GM19025 (cell line): ENCODE results near the gene RCVRN.

Experiments
- ATAC-seq: cut with Tn5 transposase; IDR thresholded peaks from one replicate; pipeline ENCODE4 v1.9.1; 2021; ENCODE audit warnings: mild to moderate bottlenecking, low read depth, moderate library complexity; ENCODE audit not compliant: unreplicated experiment

The RCVRN gene

DNA sequence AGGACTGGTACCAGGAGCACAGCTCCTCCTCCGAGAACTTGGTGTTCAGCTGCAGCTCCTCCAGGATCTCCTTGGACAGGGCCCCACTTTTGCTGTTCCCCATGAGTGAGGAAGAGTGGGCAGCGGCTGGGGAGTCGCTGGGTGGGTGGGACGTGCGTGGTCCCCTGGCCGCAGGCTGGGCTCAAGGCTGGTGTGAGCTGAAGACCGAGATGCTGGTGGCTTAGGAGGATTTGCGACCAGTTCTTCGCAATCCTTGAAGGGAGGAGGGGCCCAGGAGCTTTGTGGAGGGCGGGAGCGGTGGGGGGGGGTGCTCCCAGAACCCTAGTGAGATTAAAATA, at the start of gene RCVRN:
Gene RCVRN (minus strand): TSS at position 194 of the 338 bp plus-strand sequence. CDS start 91 bp downstream, at position 103.
- no peak for ATAC-seq

DNA sequence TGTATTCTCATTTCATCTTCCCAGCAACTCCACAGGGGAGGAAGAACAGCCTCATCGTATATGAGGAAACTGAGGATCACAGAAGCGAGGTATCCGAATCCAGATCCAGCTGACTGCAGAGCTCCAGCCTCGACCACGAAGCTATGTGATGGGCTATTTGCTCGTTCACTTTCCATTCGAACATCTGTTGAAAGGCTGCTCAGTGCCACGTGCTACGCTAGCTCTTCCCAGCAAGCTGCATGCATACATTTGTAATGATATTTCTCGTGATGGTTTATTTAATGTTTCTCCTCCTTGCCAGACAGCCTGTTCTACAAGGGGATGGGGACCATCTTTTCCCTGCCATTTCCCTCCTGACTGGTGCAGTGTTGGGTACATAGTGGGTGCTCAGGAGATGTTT, 48.4 kb upstream of the RCVRN start:
- ATAC-seq = no peak

DNA sequence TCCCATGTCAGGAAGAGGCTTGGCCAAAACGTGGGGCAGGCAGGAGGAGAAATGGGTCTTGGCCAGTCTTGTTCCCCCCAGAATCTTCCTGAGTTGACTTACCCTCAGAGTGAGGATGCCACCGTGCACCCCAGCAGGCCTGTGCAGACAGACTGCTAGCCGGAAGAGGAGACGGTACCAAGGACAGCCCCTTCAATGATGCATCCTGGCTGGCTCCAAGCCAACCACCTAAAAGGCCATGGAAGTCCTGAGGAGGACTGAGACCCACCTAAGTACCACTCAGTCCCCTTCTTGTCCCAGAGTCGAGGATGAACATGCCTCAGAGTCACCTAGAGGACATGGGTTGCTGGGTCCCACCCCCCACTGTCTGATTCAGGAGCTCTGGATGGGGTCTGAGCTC, 46.7 kb upstream of the RCVRN start:
- ATAC-seq = no peak

DNA sequence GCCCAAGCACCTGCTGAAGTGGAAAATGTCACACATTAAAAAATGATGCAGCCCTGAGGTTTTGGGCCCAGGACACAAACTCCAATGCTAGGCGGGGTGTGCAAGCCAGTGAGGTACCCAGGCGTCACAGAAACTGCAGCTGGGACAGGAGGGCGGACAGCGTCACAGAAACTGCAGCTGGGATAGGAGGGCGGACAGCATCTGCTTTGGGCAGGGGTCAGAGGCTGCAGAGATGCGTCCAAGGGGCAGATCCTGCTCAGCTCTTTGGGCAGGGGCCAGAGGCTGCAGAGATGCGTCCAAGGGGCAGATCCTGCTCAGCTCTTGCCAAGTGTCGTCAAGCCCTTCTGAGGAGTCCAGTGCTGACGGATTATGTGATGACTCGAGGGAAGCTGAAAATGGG, 43.9 kb upstream of the RCVRN start:
- ATAC-seq = no peak

DNA sequence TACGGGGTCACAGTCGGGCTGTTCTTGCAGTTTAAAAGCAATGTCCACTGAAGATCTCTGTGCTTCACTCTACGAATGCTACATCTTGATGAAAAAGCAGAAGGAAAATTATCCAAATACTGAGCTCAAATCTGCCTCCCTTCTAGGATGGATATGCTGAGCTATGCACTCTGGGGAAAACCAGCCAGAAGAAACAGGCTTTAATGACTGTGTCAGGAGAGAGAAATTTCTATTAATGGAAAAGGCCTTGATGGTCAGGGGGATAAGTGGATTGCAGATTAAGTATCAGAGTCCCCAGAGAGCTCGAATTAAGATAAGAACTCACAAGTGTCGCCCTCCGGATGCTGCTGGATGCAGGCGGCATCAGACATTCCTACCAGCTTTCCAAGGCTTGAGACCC, 39.6 kb upstream of the RCVRN start:
- no peak for ATAC-seq

DNA sequence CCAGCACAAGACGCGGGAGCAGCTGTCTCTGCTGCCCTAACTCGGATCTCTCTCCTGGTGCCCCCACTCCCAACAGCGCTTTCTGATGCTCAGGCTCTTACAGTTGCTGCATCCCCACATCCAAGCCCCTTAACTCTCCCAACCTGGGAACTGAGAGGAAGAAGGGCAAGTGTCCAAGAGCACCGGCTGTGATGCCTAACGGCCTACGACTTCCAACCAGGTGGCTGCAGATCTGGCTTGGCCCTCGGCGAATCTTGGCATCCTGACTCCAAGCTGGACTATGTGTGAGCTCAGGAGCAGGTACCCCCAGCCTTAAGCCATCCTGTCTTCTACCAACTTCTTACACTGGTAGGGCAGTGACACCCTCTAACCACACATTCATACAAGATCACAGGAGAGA, 38.3 kb upstream of the RCVRN start:
- no peak for ATAC-seq

DNA sequence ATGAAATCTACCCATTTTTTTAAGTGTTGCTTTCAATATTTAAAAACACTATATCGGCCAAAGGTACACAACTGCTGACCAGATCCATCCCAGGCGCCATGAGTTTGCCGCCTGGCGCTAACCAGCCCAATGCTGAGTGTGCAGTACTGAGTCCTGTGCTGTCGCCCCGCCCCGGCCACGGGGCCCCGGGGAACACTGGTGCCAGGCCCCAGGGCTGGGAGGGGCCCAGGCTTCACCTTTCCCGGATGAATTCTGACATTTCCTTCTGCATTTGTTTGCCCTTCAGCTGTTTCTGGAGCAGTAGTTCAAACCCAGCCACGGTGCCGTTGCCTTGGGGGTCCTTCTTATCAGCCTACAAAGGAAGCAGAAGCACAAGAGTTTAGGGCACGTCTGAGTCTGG, 37.8 kb upstream of the RCVRN start:
- ATAC-seq = no peak

DNA sequence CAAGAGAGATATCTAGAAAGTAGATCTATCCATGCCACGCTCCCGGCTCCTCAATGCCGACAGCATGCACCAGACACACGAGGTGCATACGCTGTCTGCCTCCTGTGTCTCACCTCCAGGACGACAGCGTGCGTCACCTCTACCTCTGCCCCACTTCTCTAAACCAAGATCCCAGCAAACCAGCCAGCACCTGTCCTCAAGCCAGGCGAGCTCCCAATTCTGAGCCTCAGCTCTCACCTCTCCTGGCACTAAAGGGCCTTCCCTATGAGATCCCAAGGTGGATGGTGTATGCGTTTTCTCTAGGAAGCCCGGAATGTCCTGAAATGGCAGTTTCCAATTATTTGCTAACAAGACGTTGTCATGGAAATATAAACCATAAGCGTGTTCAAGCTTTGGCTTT, 36.2 kb upstream of the RCVRN start:
- ATAC-seq = no peak

DNA sequence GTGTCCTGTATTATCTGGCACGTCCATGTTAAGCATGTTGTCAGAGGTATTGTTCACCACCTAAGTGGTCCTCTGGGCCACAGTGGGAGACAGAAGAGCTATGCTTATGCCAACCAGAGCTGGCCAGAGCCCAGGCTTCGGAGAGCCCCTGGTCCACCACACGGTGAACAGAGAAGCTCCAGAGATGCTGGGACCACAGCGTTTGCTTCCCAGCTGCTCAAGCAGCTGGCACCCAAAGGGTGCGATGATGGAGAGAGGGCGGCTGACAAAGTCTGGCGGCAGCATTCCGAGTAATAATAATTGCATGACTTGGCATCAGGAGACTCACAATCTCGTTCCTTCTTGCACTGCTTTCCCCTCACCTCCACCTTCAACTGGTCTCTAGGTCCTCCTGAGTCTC, 35.8 kb upstream of the RCVRN start:
- no peak for ATAC-seq

DNA sequence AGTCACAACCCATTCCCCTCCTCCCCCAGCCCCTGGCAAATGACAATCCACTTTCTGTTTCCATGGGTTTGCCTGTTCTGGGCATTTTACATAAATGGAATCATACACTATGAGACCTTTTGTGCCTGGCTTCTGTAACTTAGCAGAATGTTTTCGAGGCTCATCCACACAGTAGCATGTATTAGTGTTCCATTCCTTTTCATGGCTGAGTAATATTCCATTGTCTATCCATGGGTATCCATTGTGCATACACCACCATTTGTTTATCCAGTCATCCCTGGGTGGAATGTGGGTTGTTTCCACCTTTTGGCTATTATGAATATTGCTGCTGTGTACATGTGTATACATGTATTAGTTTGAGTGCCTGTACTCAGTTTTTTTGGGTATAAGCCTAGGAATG, 33.7 kb upstream of the RCVRN start:
- ATAC-seq = no peak

DNA sequence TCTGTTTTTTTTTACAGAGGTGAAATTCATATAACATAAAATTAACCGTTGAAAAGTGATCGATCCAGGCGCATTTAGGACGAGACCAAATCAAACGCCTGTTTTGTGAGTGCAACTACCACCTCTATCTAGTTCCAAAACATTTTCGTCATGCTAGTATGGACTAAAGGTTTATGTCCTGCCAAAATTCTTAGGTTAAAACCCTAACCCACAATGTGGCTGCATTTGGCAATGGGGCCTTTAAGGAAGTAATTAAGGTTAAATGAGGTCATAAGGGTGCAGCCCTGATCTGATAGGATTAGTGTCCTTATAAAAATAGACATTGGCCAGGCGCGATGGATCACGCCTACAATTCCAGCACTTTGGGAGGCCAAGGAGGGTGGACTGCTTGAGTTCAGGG, 32.8 kb upstream of the RCVRN start:
- no peak for ATAC-seq

DNA sequence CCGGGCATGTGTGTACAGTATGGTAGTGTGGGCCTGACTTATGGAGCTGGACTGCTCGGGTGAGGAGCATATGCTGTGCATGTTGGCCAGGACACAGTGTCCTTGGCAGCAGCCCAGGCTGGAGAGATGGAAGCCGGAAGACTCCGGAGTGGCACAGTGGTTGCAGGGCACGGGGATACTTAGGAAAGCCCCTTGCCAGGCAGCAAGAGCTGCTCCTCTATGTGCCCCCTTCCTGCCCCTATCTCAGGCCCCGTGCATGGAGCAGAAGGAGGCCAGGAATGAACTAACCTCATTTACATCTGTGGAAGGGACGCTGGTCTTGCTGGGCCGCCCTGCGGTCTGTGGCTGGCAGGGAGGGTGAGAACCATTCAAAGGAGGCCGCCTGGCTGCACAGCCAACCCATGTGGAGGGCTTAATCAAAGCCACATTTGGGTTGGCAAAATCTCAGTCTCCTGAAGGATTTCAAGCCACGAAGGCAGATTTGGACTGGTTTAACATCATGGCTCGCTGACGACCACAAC, 32.2 kb upstream of the RCVRN start:
- ATAC-seq = no peak

DNA sequence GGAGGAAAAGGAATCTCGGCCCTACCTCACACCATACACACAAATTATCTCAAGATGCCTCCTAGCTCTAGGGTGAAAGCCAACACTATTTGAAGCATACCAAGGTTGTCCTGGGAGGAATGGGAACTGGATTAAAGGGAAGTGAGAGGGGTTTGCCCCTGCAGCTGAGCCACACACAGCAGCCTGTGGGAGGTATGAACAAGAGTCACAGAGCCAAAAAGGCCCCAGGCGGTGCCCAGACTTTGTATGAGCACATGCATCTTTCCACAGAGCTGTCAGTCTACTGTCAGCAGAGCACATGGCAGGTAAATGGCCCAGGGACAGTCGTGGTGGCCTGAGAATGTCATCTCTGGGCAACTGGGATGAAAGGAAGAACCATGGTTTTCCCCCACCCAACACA, 31.0 kb upstream of the RCVRN start:
- no peak for ATAC-seq

DNA sequence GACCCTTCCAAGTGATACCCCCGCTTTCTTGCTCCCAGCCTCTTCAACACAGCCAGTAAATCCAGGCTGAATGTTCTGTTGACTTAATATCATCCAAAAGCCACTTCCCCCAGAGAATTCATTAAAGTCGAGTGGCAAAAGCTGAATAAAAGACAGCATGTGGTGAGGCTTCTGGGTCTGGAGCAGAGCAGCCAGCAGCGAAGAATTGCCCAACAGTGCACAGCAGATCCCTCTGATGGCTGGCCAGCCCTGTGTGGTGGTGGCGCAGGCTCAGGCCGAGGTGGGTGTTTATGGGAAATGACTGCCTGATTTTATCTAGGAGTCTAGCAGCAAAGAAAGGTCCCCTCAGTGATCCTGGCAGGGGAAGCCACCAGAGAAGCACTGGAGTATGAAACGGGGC, 30.3 kb upstream of the RCVRN start:
- no peak for ATAC-seq

DNA sequence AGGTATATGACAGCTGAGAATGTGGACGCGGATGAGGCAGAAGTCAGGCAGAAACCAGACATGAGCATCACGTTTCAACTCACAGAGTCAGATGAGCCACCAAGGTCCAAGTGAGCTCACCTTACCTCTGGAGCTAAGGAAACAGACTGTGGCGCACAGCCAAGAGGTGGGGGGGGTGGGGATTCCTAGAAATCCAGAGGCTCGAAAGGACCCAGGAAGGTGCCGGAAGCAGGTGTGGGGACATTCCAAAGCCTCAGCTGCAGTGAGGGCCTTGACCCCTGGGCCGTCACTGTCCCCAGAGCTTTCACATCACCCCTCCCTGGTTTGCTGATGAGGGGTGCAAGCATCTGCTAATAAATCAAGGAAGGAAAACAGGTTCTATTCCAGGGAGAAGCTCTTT, 29.3 kb upstream of the RCVRN start:
- ATAC-seq = no peak

DNA sequence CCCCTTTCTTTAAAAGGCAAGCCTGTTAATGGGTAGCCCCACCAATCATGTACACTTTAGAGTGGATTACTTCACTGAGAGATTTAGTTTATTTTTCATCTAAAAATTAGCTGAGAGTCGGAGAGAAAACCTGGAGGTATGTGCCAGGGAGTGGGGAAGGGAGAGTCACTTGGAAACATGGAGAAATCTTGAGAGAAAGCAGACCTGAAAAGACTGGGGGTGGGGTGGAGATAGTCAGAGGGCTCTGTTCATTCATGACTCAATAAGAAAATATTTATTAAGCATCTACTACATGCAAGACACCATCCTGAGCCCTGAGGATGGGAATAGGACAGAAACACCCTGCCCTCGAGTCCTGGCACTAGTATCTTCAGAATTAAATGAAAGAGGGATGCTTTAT, 27.4 kb upstream of the RCVRN start:
- ATAC-seq = no peak

DNA sequence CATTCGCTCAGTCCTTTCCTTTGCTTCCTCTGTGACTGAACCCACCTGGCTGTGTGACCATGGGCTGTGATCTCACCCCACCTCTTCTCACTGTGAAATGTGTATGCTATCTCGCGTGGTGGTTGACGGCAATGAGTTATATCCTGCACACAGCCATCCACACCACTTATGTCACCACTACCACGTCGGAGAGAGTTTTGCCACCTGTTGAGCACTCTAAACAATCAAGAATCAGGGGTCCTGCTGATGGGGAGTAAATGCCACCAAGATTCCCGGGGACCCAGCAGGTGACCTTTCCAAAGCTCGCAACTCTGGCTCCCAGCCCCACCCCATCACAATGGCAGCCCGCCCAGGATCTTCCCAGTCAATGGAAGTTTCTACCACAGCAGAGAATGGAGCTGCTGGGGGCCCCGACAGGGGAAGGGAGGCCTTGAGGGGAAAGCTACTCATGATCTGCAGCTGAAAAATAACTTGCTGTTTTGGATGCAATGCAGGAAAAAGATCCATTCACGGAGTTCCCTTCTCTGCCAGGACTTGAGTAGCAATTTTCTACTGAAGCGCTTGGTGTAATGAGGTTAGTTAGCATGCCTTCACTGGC, 26.2 kb upstream of the RCVRN start:
- no peak for ATAC-seq

DNA sequence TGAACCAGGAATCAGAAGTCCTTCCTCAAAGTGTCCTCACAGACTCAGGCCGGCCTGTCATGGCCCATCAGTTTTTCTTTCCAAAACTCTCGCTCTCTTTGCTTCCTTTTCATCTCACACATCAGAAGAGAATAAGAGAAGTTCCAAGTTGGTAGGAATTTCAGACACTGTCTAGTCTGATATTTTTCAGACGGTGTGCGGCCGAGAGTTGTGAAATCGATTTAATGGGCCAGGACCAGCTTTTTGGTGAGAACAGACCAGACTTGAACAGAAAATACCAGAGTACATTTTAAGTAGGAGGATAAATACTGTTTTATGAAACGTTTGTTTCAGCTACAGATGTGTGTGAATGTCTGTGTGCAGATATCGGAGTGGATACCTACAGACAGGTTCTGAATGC, 24.8 kb upstream of the RCVRN start:
- ATAC-seq = no peak

DNA sequence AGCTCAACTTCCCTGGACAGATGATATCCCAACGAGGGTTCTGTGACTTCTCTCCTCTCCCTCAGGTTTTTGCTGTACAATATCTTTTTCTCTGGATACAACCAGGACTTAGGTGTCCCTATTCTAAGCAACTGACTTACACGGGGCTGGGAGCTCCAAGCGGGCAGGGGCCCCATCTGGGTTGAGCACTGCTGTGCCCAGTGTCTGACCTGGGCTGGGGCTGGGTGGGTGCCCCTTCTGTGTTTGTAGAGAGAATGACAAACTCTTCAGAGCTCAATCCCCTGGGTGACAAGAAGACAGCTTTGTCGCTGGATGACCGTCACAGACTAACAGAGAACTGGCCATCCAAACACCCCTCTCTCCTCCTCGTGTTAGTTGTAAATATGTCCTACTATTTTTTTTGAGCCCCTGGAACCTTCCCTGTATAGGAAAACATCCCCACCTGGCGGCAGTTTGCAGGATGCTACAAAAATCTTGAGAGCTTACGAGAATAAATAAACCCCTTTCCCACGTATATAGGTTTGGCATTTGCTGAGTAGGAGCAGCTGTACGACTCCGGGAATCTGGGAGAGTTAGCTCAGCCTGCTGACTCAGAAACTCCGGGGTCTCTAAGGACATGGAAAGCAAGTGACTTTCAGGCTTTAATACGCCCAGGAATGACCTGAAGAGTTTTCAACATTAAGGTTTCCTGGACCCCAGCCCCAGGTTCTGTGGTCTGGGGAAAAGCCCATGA, 23.7 kb upstream of the RCVRN start:
- no peak for ATAC-seq

DNA sequence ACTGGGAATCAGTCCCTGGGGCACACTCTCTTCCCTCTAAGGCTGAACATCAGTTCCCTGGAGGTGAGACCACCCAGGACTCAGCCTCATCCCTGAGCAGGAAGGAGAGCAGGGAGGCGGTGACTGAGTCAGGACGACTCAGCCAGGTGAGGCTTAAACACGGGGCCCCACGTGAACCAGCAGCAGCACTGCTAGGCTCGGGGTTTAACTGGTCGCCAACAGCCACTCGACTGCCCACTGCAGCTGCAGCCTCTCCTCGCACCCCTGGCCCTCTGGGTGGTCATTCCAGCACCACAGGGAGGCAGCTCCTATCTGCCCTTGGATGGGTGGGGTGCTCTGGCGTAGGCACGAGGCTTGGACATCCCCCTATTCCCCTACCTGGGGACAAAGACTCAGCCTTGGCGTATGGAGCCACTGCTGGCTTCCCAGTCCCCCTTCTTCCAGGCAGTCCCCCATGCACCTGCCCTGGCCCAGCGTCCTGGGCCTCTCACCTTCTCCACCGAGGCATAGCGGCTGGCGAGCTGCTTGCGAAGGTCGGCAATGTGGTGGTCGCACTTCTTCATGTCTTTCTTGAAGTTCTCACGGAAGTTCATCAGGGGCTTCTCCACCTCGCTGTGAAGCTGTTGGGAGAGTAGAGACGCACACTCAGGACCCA, 21.2 kb upstream of the RCVRN start:
- no peak for ATAC-seq

DNA sequence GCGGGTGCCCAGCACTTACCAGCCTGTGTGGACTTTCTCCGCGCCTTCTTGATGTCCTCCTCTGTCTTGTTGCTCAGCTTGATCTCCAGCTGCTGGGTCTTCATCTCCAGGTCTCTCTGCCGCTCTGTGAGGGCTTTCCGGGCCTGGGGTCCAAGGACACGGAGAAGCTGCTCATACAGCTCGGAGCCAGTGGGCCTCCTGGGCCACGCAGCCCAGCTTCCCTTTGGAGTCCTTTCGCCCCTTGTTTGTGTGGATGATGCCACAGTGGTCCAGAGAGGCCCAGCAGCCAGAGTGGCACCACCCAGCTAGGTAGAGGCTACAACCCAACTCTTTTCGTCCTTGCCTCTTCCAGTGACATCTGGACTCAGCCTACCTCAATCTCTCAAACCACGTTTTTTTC, 20.4 kb upstream of the RCVRN start:
- ATAC-seq = no peak

DNA sequence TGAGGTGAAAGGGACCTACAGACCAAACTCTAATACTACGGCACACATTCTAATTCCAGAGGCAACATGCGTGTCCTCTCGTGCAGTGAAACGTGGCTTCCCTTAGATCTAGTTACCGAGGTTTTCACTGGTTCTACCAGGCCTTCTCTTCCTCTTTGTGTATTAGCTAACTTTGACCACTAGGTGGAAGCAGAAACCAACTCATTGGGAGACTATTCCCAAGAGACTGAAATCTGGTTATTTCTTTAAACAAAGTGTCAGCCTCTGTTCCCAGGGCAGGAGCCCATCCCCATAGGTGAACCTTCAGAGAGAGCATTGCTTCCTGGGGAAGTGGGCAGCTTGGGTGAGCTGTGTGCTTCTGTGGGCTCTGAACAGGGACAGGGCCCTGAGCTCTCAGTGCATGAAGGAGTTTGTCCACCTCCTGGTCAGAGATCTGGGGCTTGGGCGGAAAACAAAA, 19.7 kb upstream of the RCVRN start:
- ATAC-seq = no peak
